Measurements from ENCODE around the gene GTPBP4. TPM values are rescaled to one million over a fixed set of nuclear protein-coding genes. Genes with fewer than 3 reads are reported as not detected.
A peak's percentile ranks its signal among the peaks of the same experiment; 100 is the strongest.

GTPBP4 gene
- total RNA-seq, 1 donor from 2014 or later, result 135 TPM

DNA sequence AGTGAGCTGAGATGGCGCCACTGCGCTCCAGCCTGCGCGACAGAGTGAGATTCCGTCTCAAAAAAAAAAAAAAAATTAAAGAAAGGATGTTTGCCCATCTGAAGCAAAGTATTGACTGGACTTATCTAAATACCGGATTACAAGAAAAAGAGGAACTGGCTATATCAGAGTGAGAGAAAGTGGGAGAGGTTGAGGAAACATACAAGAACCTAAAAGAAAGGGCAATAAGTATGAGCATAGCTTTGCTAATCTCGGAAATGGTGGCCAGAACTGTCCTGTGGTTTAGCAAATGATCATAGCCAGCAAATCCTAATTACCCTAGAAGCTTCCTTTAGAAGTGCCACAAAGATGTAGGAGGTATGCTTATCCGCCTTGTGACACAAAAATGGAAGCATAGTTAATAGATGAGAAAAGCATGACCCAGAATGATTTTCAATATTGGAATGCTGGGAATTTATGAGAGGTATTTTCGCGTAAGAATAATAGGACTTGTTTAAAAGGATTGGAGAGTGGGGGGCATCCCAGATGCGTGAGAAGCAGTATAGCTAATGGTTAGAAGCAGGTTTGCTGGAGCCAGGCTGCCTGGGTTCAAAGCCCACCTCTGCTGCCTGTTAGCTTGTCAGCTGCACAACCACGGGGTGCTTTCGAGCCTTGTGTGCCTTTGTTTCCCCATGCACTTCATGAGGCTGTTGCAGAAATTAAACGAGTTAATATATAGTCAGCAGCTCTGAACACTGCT lies 1.2 kb upstream of the GTPBP4 start:
- Mint-ChIP-seq H3K4me3 (ENCODE audit: low read depth) (peak overlapping the region; percentile 91), H3K4me1 (ENCODE audit: low read depth) (peaks cover 22% of the 10 kb centered on the region), H3K27me3 (ENCODE audit: low read depth) (no peaks in the 10 kb centered on the region), H3K9me3 (no peaks in the 10 kb centered on the region), H3K36me3 (ENCODE audit: low read depth) (peaks cover 37% of the 10 kb centered on the region), H3K27ac (peak overlapping the region; percentile 93)
- intact Hi-C loops (cut with micrococcal nuclease), result no loop called here
- DNase-seq (ENCODE audit: low spot score), result no peak

DNA sequence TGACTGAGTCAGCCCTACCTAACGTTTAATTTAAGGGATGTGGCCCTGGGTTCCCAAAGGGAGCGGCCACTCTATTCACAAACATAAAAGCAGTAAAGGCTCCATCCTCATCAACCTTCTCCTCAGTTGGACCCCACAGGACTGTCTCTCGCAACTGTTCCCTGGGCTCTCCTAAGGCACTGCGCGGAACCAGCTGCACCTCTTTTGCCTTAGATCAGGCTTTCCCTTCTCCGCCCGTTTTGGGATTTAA lies 689 bp upstream of the GTPBP4 start:
- H3K27ac Mint-ChIP-seq, result peak overlapping the region; percentile 93
- DNase-seq (ENCODE audit: low spot score), result no peak
- H3K36me3 Mint-ChIP-seq (ENCODE audit: low read depth), result peaks cover 40% of the 10 kb centered on the region
- H3K4me1 Mint-ChIP-seq (ENCODE audit: low read depth), result peaks cover 22% of the 10 kb centered on the region
- peak overlapping the region; percentile 91 for H3K4me3 Mint-ChIP-seq (ENCODE audit: low read depth)
- H3K9me3 Mint-ChIP-seq, result no peaks in the 10 kb centered on the region
- intact Hi-C loops (cut with micrococcal nuclease), result no loop called here
- no peaks in the 10 kb centered on the region for H3K27me3 Mint-ChIP-seq (ENCODE audit: low read depth)

DNA sequence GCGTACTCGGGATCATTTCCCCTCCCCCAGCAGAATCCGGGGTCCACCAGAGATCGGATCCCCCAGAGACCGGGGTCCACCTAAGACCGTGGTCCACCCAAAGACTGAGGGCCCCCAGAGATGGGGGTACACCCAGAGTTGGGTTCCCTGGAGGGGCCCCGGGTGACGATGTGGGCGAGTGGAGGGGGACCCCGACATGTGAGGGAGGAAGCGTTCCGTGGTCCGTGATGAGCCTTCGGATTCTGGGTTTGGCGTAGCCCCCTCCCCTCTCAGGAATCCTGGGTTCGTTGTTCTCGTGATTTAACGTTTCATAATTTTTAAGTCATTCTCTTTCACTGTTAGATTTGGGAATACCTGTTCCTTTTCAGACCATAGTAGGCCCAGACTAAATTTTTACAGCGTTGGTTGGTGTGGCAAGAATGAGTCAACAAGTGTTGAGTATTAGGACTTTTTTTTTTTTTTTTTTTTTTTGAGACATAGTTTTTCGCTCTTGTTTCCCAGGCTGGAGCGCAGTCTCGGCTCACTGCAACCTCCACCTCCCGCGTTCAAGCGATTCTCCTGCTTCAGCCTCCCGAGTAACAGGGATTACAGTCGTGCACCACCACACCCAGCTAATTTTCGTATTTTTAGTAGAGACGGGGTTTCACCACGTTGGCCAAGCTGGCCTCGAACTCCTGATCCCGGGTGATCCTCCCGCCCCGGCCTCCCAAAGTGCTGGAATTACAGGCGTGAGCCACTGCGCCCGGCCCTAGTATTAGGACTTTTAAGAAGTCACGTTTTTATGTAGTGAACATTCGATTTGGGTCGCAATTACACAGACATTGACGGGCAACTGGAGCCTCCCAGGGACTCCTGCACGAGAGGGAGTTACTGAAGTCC lies 672 bp downstream of the GTPBP4 start:
- Mint-ChIP-seq H3K36me3 (ENCODE audit: low read depth) (peaks cover 48% of the 10 kb centered on the region), H3K27me3 (ENCODE audit: low read depth) (no peaks in the 10 kb centered on the region), H3K27ac (peak overlapping the region; percentile 93), H3K4me3 (ENCODE audit: low read depth) (peak overlapping the region; percentile 91), H3K4me1 (ENCODE audit: low read depth) (peaks cover 22% of the 10 kb centered on the region), H3K9me3 (no peaks in the 10 kb centered on the region)
- DNase-seq (ENCODE audit: low spot score), result no peak
- intact Hi-C loops (cut with micrococcal nuclease), result loop anchor here (1.0 to 2.0 kb wide), 2 partner anchors 59 to 60 kb away; partner anchors contain the start of gene IDI1

DNA sequence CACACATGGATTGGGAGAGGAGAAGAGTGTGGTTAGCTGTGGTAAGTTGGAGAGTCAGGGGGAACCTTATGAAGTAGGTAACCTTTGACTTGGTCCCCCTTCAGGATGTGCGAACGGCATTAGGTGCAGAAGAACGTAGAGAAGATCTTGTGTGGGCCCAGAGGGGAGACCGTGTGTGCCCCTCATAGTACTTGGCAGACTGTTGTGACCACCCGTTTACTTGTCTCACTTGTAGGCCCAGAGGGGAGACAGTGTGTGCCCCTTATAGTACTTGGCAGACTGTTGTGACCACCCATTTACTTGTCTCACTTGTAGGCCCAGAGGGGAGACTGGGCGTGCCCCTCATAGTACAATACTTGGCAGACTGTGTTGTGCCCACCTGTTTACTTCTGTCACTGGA lies 2.6 kb downstream of the GTPBP4 start:
- peaks cover 22% of the 10 kb centered on the region for H3K4me1 Mint-ChIP-seq (ENCODE audit: low read depth)
- peak overlapping the region; percentile 47 for H3K4me3 Mint-ChIP-seq (ENCODE audit: low read depth)
- intact Hi-C loops (cut with micrococcal nuclease), result no loop called here
- H3K27ac Mint-ChIP-seq, result peak overlapping the region; percentile 26
- H3K27me3 Mint-ChIP-seq (ENCODE audit: low read depth), result no peaks in the 10 kb centered on the region
- DNase-seq (ENCODE audit: low spot score), result no peak
- no peaks in the 10 kb centered on the region for H3K9me3 Mint-ChIP-seq
- peaks cover 67% of the 10 kb centered on the region for H3K36me3 Mint-ChIP-seq (ENCODE audit: low read depth)

DNA sequence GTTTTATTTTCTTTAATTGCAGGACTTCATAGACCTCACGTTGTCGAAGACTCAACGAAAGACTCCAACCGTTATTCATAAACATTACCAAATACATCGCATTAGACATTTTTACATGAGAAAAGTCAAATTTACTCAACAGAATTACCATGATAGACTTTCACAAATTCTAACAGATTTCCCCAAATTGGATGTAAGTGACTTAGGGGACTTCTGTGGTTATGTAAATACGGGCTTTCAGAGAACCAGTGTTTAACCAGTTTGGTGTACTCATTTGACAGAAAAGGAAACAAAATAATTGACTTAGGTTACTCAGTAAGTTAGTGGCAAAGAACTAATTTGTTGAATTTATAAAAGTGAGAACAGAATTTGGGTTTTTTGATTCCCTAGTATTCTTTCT lies 4.2 kb downstream of the GTPBP4 start:
- no peak for DNase-seq (ENCODE audit: low spot score)
- intact Hi-C loops (cut with micrococcal nuclease), result no loop called here
- peaks cover 81% of the 10 kb centered on the region for H3K36me3 Mint-ChIP-seq (ENCODE audit: low read depth)
- no peak overlapping the region for H3K27ac Mint-ChIP-seq
- no peak overlapping the region for H3K4me3 Mint-ChIP-seq (ENCODE audit: low read depth)
- H3K9me3 Mint-ChIP-seq, result no peaks in the 10 kb centered on the region
- H3K4me1 Mint-ChIP-seq (ENCODE audit: low read depth), result peaks cover 17% of the 10 kb centered on the region
- no peaks in the 10 kb centered on the region for H3K27me3 Mint-ChIP-seq (ENCODE audit: low read depth)

DNA sequence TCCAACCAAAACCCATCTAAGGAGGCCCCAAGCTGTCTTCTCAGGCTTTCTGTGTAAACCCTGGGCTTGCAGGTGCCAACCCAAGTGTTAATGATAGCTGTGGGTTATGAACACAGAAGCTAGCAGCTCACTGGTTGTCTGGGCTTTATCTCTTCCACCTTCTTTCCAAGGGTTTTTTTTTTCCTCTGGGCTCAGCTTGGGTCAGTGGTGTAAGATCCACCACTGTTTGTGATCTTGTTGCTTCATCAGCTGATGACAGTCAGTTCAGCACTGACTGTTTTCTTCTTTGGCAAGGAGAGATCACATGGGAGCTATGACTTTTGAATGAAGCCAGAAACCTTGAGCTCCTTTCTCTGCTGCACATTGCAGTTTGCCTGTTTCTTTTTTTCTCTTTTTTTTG lies 4.6 kb downstream of the GTPBP4 start:
- no peak for DNase-seq (ENCODE audit: low spot score)
- intact Hi-C loops (cut with micrococcal nuclease), result no loop called here
- Mint-ChIP-seq H3K9me3 (no peaks in the 10 kb centered on the region), H3K27me3 (ENCODE audit: low read depth) (no peaks in the 10 kb centered on the region), H3K36me3 (ENCODE audit: low read depth) (peaks cover 85% of the 10 kb centered on the region), H3K4me3 (ENCODE audit: low read depth) (no peak overlapping the region), H3K27ac (no peak overlapping the region), H3K4me1 (ENCODE audit: low read depth) (peaks cover 17% of the 10 kb centered on the region)

DNA sequence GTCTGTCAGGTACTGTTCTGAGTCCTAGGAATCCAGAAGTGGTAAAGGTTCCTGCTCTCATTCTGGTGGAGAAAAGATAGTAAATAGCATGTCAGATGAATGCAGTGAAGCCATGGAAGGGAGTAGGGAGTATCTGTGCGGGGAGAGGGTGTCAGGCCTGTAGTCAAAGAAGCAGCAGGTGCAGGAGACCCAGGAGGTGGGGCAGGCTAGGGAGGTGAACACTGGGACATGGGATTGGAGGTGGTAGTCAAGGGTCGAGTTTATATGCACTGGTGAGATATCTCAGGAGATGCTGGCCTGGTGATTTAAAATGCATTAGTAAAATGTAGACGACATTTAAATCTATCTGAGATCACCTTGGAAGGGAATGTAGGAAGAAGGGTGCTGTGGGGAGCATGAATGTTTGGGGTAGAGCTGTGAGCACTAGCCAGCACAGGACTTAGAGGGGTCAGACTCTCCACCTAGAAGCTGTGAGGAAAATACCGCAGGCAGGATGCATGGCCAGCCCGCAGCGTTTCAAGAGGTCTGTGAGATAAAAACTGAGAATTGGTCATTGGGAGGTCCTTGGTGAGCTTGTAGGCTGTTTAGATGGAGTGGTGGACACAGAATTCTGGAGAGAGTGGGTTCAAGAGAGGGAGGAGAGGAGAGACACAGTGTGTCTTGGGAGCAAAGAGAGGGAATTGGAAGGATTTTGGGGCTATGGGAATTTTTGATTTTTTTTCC lies 6.8 kb downstream of the GTPBP4 start:
- peaks cover 86% of the 10 kb centered on the region for H3K36me3 Mint-ChIP-seq (ENCODE audit: low read depth)
- intact Hi-C loops (cut with micrococcal nuclease), result no loop called here
- no peaks in the 10 kb centered on the region for H3K9me3 Mint-ChIP-seq
- no peak for DNase-seq (ENCODE audit: low spot score)
- peak overlapping the region; percentile 14 for H3K27ac Mint-ChIP-seq
- no peaks in the 10 kb centered on the region for H3K27me3 Mint-ChIP-seq (ENCODE audit: low read depth)
- peaks cover 9% of the 10 kb centered on the region for H3K4me1 Mint-ChIP-seq (ENCODE audit: low read depth)
- no peak overlapping the region for H3K4me3 Mint-ChIP-seq (ENCODE audit: low read depth)

DNA sequence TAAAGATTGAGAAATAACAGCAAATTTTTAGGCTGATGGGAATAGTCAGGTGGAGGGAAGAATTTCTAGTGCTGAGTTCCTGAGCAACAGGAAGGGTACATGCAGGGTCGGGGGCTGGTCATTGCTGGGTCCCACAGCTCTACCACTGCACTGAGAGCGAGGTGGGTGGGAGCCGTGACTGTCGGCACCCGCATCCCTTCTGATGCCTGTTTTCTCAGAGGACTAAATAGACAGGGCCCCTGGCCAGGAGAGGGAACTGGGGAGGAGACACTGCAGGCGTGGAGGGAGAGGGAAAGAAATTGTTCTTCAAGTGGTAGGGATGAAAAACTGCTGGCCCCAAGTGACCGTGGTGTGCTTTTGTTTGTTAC lies 7.3 kb downstream of the GTPBP4 start:
- Mint-ChIP-seq H3K4me3 (ENCODE audit: low read depth) (no peak overlapping the region), H3K36me3 (ENCODE audit: low read depth) (peaks cover 86% of the 10 kb centered on the region), H3K27ac (peak overlapping the region; percentile 14), H3K4me1 (ENCODE audit: low read depth) (peaks cover 6% of the 10 kb centered on the region), H3K9me3 (no peaks in the 10 kb centered on the region), H3K27me3 (ENCODE audit: low read depth) (no peaks in the 10 kb centered on the region)
- intact Hi-C loops (cut with micrococcal nuclease), result no loop called here
- no peak for DNase-seq (ENCODE audit: low spot score)

DNA sequence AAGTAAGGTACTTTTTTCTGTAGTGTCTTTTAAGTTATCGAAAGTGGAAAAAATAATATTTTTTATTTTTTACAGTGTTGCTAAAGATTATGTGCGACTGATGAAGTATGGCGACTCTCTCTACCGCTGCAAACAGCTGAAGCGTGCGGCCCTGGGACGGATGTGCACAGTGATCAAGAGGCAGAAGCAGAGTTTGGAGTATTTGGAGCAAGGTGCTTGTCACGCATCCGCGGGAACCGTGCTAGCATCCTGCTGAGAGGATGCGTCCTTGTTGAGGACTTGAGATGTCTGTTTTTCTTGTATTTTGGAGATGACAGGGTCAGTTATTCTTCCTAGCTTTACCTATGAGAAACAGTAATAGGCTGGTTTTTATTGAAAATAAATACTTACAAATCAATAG lies 7.8 kb downstream of the GTPBP4 start:
- DNase-seq (ENCODE audit: low spot score), result no peak
- Mint-ChIP-seq H3K4me1 (ENCODE audit: low read depth) (peaks cover 2% of the 10 kb centered on the region), H3K27ac (no peak overlapping the region), H3K36me3 (ENCODE audit: low read depth) (peaks cover 86% of the 10 kb centered on the region), H3K4me3 (ENCODE audit: low read depth) (no peak overlapping the region), H3K27me3 (ENCODE audit: low read depth) (no peaks in the 10 kb centered on the region), H3K9me3 (peaks cover 1% of the 10 kb centered on the region)
- intact Hi-C loops (cut with micrococcal nuclease), result no loop called here

DNA sequence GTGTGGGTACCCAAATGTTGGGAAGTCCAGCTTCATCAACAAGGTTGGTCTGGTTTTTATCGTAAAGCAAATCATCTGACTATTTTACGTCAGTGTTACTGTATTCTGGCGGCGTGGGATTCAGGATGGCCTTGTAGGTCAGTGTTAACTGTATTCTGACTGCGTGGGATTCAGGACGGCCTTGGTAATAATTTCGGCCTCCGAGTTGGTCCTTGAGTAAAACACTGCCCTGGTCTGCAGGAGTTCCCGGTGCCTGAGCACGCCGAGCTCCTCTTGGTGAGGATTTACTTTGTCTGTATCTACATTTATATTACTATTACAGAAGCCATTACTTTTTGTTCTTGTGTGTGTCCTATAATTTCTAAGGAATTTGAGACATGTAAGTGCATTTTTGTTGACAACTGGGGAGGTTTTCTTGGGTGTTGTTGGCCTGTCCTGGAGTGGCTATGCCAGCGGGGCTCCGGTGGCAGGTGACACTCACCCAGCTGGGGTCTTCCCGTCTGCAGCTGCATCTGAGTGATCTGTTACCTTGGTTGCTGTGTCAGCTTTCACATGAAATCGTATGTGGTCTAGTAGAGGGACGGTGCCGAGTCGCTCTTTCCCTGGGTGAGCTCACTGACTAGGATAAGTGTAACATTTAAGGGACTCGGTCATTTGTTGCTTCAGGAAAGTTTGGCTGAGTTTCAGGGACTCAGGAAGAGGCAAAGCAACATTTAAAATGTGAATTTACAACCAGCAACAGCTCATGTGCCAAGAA lies 9.2 kb downstream of the GTPBP4 start:
- Mint-ChIP-seq H3K4me1 (ENCODE audit: low read depth) (no peaks in the 10 kb centered on the region), H3K4me3 (ENCODE audit: low read depth) (no peak overlapping the region), H3K27me3 (ENCODE audit: low read depth) (no peaks in the 10 kb centered on the region), H3K9me3 (peaks cover 12% of the 10 kb centered on the region), H3K27ac (no peak overlapping the region), H3K36me3 (ENCODE audit: low read depth) (peaks cover 93% of the 10 kb centered on the region)
- intact Hi-C loops (cut with micrococcal nuclease), result no loop called here
- DNase-seq (ENCODE audit: low spot score), result no peak

DNA sequence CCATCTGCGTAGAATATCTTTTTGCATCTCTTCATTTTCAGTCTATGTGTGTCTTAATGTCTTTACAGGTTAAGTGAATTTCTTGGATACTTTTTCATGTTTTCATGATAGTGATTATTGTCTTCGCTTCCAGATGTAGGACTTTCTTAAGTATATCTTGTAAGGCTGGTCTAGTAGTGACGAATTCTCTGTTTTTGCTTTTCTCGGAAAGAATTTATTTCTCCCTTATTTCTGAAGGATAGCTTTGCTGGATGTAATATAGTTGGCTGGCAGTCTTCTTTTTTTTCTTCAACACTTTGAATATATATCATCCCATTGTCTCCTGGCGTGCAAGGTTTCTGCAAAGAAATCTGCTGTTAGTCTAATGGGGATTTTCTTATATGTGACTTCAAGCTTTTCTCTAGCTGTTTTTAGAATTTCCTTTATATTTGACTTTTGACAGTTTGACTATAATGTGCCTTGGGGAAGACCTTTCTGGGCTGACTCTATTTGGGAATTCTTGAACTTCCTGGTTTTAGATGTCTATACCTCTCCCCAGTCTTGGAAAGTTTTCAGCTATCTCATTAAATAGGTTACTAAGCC lies 14.3 kb downstream of the GTPBP4 start:
- DNase-seq (ENCODE audit: low spot score), result no peak
- Mint-ChIP-seq H3K9me3 (peaks cover 19% of the 10 kb centered on the region), H3K4me1 (ENCODE audit: low read depth) (peaks cover 2% of the 10 kb centered on the region), H3K36me3 (ENCODE audit: low read depth) (peaks cover 91% of the 10 kb centered on the region), H3K27me3 (ENCODE audit: low read depth) (no peaks in the 10 kb centered on the region), H3K4me3 (ENCODE audit: low read depth) (no peak overlapping the region), H3K27ac (no peak overlapping the region)
- intact Hi-C loops (cut with micrococcal nuclease), result no loop called here

All from activated T-helper 2 cell treated with anti-CD3 and anti-CD28 coated beads, Interferon-gamma antibody, Interleukin-2, Interleukin-4, amounts not matched to agents 10 μg/mL and 5 μg/mL and 100 μg/mL, durations not matched to agents 14 hours and 24 hours and 36 hours (primary cell).